ENCODE results near the gene BANP.
"Not testable (repeated sequence)": the region's sequence is repeated elsewhere in the genome, so short reads cannot be mapped to it uniquely, and the experiment has no call there.

The BANP gene

GRCh38 chr16:88014954-88015805 is 63.9 kb downstream of the BANP start:
- no peak for DNase-seq (ENCODE audit: low read depth in 2 of 2)

- DNase-seq (ENCODE audit: low read depth in 2 of 2) = no peak
Observed at GRCh38 chr16:88015806-88016140, 64.5 kb downstream of the BANP start.

GRCh38 chr16:88016386-88016785 is 65.2 kb downstream of the BANP start:
- not testable (repeated sequence) for DNase-seq (ENCODE audit: low read depth in 2 of 2)

GRCh38 chr16:88016964-88017363 is 65.7 kb downstream of the BANP start:
- DNase-seq (ENCODE audit: low read depth in 2 of 2) = no peak

- no peak for DNase-seq (ENCODE audit: low read depth in 2 of 2)
Observed at GRCh38 chr16:88017587-88018101, 66.4 kb downstream of the BANP start.

DNA sequence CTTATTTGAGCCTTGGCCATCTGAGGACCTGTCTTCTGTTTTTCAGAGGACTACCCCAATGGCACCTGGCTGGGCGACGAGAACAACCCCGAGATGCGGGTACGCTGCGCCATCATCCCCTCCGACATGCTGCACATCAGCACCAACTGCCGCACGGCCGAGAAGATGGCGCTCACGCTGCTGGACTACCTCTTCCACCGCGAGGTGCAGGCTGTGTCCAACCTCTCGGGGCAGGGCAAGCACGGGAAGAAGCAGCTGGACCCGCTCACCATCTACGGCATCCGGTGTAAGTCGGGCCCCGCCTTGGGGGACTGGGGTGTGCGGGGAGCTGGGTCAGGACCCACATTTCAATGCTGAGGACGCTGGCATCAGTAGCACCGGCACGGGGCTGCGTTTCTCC is 67.1 kb downstream of the BANP start:
- DNase-seq (ENCODE audit: low read depth in 2 of 2) = not testable (repeated sequence)

DNA sequence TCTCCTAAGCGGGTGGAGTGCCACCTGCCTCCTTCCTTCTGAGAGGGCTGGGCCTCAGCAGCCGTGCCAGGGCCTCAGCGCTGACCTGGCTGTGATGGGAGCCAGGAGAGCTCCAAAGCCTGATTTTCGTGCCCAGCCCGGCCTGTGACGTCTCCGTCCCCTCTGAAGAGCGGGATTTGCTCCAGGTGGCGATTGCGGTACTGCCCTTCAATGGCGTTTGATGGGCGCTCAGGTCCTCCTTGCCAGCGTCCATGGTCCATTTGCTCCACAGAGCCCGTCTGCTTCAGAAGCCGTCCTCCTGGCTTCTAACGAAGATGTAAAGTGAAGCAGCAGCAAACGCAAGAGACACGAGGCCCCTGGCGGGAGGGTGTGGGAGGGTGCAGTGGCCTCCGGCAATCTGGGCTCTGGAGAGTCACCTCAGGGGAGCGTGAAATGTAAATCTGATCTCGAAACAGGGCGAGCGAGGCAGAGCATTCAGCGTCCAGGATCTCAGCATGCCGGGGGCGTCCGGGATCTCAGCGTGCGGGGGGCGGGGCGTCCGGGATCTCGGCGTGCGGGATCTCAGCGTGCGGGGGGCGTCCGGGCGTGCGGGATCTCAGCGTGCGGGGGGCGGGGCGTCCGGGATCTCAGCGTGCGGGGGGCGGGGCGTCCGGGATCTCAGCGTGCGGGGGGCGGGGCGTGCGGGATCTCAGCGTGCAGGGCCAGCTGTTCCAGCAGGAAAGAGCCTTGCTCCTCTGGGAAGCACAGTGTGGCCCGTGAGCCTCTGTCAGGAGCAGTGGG is 68.0 kb downstream of the BANP start:
- not testable (repeated sequence) for DNase-seq (ENCODE audit: low read depth in 2 of 2)

GRCh38 chr16:88019821-88020515 is 68.7 kb downstream of the BANP start:
- DNase-seq (ENCODE audit: low read depth in 2 of 2) = no peak

- no peak for DNase-seq (ENCODE audit: low read depth in 2 of 2)
Observed at GRCh38 chr16:88020516-88020885, 69.3 kb downstream of the BANP start.

- not testable (repeated sequence) for DNase-seq (ENCODE audit: low read depth in 2 of 2)
Observed at GRCh38 chr16:88021041-88021970, 70.1 kb downstream of the BANP start.

DNA sequence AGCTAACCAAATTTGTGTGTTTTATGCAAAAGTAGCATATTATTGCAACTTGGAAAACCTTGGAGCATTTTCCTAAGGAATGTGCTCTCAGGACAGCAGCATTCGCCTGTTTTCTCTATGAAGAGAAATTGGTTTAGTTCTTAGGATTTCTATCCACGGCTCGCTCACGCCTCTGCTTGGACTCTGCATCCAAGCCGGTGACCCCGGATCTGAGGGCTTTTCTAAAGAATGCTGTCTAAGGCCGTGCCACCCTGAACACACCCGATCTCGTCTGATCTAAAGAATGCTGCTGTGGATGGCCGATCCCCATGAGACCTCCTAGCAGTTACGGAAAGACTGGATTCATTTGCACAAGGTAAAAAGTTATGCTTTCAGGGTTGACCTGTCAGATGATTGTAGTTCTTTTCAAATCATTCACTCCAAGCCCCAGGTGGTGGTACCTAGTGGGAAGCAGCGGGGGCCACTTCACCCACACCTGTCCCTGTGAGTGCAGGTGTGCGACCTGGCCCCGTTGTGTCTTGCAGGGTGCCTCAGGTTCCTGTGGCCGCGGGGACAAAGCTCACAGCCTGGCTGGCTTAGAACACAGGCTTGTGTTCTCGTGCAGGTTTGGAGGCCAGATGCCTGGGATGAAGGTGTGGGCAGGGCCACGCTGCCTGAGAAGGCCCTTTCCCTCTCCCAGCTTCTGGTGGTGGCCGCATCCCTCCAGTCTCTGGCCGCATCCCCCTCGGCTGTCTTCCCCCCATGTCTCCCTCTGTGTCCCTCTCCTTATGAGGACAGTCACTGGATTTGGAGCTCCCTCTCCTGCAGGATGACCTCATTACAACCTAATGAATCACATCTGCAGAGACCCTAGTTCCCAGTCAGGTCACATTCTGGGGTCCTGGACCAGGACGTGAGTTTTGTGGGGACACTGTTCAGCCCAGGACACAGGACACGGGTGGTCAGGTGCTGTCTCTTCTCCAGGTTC is 71.1 kb downstream of the BANP start:
- DNase-seq (ENCODE audit: low read depth in 2 of 2) = no peak

- no peak for DNase-seq (ENCODE audit: low read depth in 2 of 2)
Observed at GRCh38 chr16:88023366-88023765, 72.1 kb downstream of the BANP start.

DNA sequence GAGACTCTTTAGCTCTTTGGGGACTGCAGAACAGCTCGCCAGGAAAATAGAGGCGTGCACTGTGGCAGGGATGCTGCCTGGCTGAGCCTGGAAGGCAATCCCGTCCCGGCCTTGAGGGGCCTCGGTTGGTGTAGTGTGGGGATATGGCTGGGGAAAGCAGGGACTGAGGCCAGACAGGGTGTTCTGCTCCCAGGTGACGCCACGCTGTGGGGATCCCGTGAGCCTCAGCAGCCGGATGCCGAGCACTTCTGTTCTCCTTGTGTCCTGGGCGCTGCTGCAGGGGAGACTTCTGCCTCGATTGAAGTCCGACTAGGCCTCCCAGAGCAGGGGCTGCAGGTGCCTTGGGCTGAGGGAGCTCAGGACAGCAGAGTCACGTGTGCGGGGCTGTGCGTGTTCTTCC is 72.6 kb downstream of the BANP start:
- no peak for DNase-seq (ENCODE audit: low read depth in 2 of 2)

GRCh38 chr16:88024491-88025085 is 73.4 kb downstream of the BANP start:
- not testable (repeated sequence) for DNase-seq (ENCODE audit: low read depth in 2 of 2)

- not testable (repeated sequence) for DNase-seq (ENCODE audit: low read depth in 2 of 2)
Observed at GRCh38 chr16:88025086-88025492, 73.9 kb downstream of the BANP start.

GRCh38 chr16:88025828-88026555 is 74.8 kb downstream of the BANP start:
- not testable (repeated sequence) for DNase-seq (ENCODE audit: low read depth in 2 of 2)

- no peak for DNase-seq (ENCODE audit: low read depth in 2 of 2)
Observed at GRCh38 chr16:88026964-88027938, 76.0 kb downstream of the BANP start.

Data from stimulated activated CD8-positive, alpha-beta memory T cell treated with anti-CD3 and anti-CD28 coated beads, Interleukin-7, amount 100 ng/mL, for 1 hour (primary cell).